Measurements from ENCODE around the gene CDR2L. TPM values are rescaled to one million over a fixed set of nuclear protein-coding genes. Genes with fewer than 3 reads are reported as not detected.

The CDR2L gene
- total RNA-seq, 1 experiment from 2014 or later = 39.4 TPM

- H3K27ac Mint-ChIP-seq (ENCODE audit: unreplicated experiment) = no peak overlapping the region
- intact Hi-C loops (cut with micrococcal nuclease; ENCODE audit: unreplicated experiment) = no loop called here
- DNase-seq = no peak
- no peaks in the 10 kb centered on the region for H3K27me3 Mint-ChIP-seq (ENCODE audit: unreplicated experiment)
- peaks cover 11% of the 10 kb centered on the region for H3K4me1 Mint-ChIP-seq (ENCODE audit: low read depth, unreplicated experiment)
- no peak for TF ChIP-seq CTCF (IDR thresholded peaks at IDR 0.05; ENCODE audit: unreplicated experiment)
- no peaks in the 10 kb centered on the region for H3K9me3 Mint-ChIP-seq (ENCODE audit: low read depth, unreplicated experiment)
- CTCF ChIA-PET = no interaction called here
- no peak overlapping the region for H3K4me3 Mint-ChIP-seq (ENCODE audit: low read depth, unreplicated experiment)
- no TSS peak for BruUV-seq (replicated peaks)
- H3K36me3 Mint-ChIP-seq (ENCODE audit: insufficient read depth, unreplicated experiment) = peaks cover 80% of the 10 kb centered on the region
Measured at GRCh38 chr17:74956093-74956492, 31.3 kb upstream of the CDR2L start.

- CTCF ChIA-PET = interaction anchor here (0.6 to 1.7 kb wide), 8 partner anchors 11 to 725 kb away, joined by 3 to 11 read pairs (median 4); partner anchors contain the start of genes CDR2L and OTOP2
- Mint-ChIP-seq H3K4me3 (ENCODE audit: low read depth, unreplicated experiment) (no peak overlapping the region), H3K27ac (ENCODE audit: unreplicated experiment) (no peak overlapping the region), H3K9me3 (ENCODE audit: low read depth, unreplicated experiment) (no peaks in the 10 kb centered on the region), H3K36me3 (ENCODE audit: insufficient read depth, unreplicated experiment) (peaks cover 77% of the 10 kb centered on the region), H3K4me1 (ENCODE audit: low read depth, unreplicated experiment) (peaks cover 11% of the 10 kb centered on the region), H3K27me3 (ENCODE audit: unreplicated experiment) (no peaks in the 10 kb centered on the region)
- intact Hi-C loops (cut with micrococcal nuclease; ENCODE audit: unreplicated experiment) = no loop called here
- TF ChIP-seq CTCF (IDR thresholded peaks at IDR 0.05; ENCODE audit: unreplicated experiment) = peak; percentile 95
- BruUV-seq (replicated peaks) = no TSS peak
- peak; percentile 91 for DNase-seq
Measured at GRCh38 chr17:74957935-74958740, 29.3 kb upstream of the CDR2L start.

- H3K27me3 Mint-ChIP-seq (ENCODE audit: unreplicated experiment) = no peaks in the 10 kb centered on the region
- peaks cover 13% of the 10 kb centered on the region for H3K4me1 Mint-ChIP-seq (ENCODE audit: low read depth, unreplicated experiment)
- BruUV-seq (replicated peaks) = no TSS peak
- CTCF ChIA-PET = interaction anchor here (0.8 to 4.0 kb wide), 8 partner anchors 10 to 75 kb away, joined by 3 to 38 read pairs (median 6); partner anchors contain the start of genes HID1 and MRPL58
- no peak for TF ChIP-seq CTCF (IDR thresholded peaks at IDR 0.05; ENCODE audit: unreplicated experiment)
- no peak overlapping the region for H3K4me3 Mint-ChIP-seq (ENCODE audit: low read depth, unreplicated experiment)
- intact Hi-C loops (cut with micrococcal nuclease; ENCODE audit: unreplicated experiment) = loop anchor here (5.0 kb wide), 2 partner anchors 52 to 72 kb away; partner anchors contain the start of gene MRPL58
- no peak for DNase-seq
- no peak overlapping the region for H3K27ac Mint-ChIP-seq (ENCODE audit: unreplicated experiment)
- H3K9me3 Mint-ChIP-seq (ENCODE audit: low read depth, unreplicated experiment) = no peaks in the 10 kb centered on the region
- peaks cover 76% of the 10 kb centered on the region for H3K36me3 Mint-ChIP-seq (ENCODE audit: insufficient read depth, unreplicated experiment)
Measured at GRCh38 chr17:74959826-74960515, 27.5 kb upstream of the CDR2L start.

GRCh38 chr17:74960570-74961342, 26.7 kb upstream of the CDR2L start:
- no peak for DNase-seq
- no TSS peak for BruUV-seq (replicated peaks)

More at GRCh38 chr17:74960570-74961342, 26.7 kb upstream of the CDR2L start:
- peak; percentile 31 for TF ChIP-seq CTCF (IDR thresholded peaks at IDR 0.05; ENCODE audit: unreplicated experiment)
- Mint-ChIP-seq H3K27me3 (ENCODE audit: unreplicated experiment) (no peaks in the 10 kb centered on the region), H3K4me3 (ENCODE audit: low read depth, unreplicated experiment) (no peak overlapping the region), H3K27ac (ENCODE audit: unreplicated experiment) (no peak overlapping the region), H3K9me3 (ENCODE audit: low read depth, unreplicated experiment) (no peaks in the 10 kb centered on the region), H3K36me3 (ENCODE audit: insufficient read depth, unreplicated experiment) (peaks cover 74% of the 10 kb centered on the region), H3K4me1 (ENCODE audit: low read depth, unreplicated experiment) (peaks cover 20% of the 10 kb centered on the region)
- intact Hi-C loops (cut with micrococcal nuclease; ENCODE audit: unreplicated experiment) = loop anchor here (5.0 kb wide), 2 partner anchors 52 to 72 kb away; partner anchors contain the start of gene MRPL58
- CTCF ChIA-PET = interaction anchor here (0.7 to 4.0 kb wide), 20 partner anchors 9 to 324 kb away, joined by 3 to 38 read pairs (median 5); partner anchors contain the start of genes ATP5PD, CDR2L, HID1 and KCTD2
